HG02610 (cell line): ENCODE measurements around the gene SPIN2A.
"Not testable (repeated sequence)": the region's sequence is repeated elsewhere in the genome, so short reads cannot be mapped to it uniquely, and the experiment has no call there.

Source experiments
- ATAC-seq: cut with Tn5 transposase; IDR thresholded peaks from one replicate; pipeline ENCODE4 v1.9.1; 2021; ENCODE audit warnings: mild to moderate bottlenecking, moderate library complexity; ENCODE audit not compliant: unreplicated experiment

Gene SPIN2A

GRCh38 chrX:57103489-57103888, 33.7 kb downstream of the SPIN2A start:
- no peak for ATAC-seq

GRCh38 chrX:57102918-57103317, 34.3 kb downstream of the SPIN2A start:
- not testable (repeated sequence) for ATAC-seq
